ENCODE measurements around the gene PMPCA. TPM values are rescaled to one million over a fixed set of nuclear protein-coding genes. Genes with fewer than 3 reads are reported as not detected.

Gene PMPCA
- total and polyA plus RNA-seq, 2 of the 13 experiments (the other 11 are each of a cell fraction or from before 2014, with no cell fraction given), result 70.2 to 88.4 TPM

DNA sequence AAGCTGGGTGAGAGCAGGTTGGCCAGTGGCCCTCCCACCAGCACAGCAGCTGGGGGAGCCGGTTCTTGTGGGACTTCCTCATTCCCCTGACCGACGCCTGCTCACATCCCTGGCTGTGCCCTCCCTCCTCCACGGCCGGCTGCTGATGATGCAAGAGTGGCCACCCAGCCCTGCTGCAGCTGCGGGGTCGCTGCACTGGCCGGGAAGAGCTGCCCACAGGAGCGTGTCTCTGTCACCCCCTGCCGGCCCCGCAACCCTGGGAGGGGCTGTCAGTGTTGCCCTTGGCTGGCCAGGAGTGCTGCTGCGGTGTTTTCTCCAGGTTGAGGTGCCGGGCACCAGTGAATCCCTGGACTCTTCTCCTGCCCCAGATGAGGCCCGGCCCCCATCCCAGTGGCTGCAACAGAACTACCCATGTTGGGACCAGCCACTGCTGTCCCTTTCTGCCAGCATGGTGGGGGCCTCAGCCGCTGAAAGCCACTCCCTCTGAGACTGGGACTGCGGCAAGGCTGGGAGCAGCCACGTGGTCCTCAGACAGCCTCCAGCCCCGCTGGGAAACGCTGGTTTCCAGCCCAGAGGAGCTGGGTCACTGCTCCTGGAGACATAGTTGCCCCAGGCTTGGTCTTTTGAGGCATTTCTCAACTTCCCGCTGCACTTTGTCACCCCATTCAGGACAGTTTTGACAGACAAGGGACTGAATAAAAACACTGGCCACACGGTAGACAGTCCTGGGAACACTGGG is 37.7 kb upstream of the PMPCA start (continued):
- TF ChIP-seq ZNF224 (CRISPR knock-in tag; IDR thresholded peaks at IDR 0.05) (peak; percentile 35; the same call in 1 of the 2 replicates), ZNF205 (CRISPR knock-in tag; IDR thresholded peaks at IDR 0.05) (0 out of 2 replicates have a peak, but pooled peaks have one; percentile 32), MAF1 (CRISPR knock-in tag; IDR thresholded peaks at IDR 0.05; ENCODE audit: borderline replicate concordance) (peak; percentile 79; the same call in 1 of the 2 replicates), IRF2 (CRISPR knock-in tag; IDR thresholded peaks at IDR 0.05) (peak; percentile 22; the same call in 1 of the 2 replicates), PHB2 (IDR thresholded peaks at IDR 0.05; ENCODE audit: partially characterized antibody) (no peak), ELF1 (CRISPR knock-in tag; IDR thresholded peaks at IDR 0.05) (peak; percentile 84), KAT7 (CRISPR knock-in tag; IDR thresholded peaks at IDR 0.05; ENCODE audit: borderline replicate concordance) (0 out of 2 replicates have a peak, but pooled peaks have one; percentile 23), ZZZ3 (CRISPR knock-in tag; IDR thresholded peaks at IDR 0.05; ENCODE audit: borderline replicate concordance) (no peak), ZNF768 (CRISPR knock-in tag; IDR thresholded peaks at IDR 0.05) (peak; percentile 37; the same call in 1 of the 2 replicates), ZNF891 (CRISPR knock-in tag; IDR thresholded peaks at IDR 0.05) (0 out of 2 replicates have a peak, but pooled peaks have one; percentile 47), BRD4 (CRISPR knock-in tag; IDR thresholded peaks at IDR 0.05) (peak; percentile 68; the same call in 1 of the 2 replicates), MIER3 (CRISPR knock-in tag; IDR thresholded peaks at IDR 0.05; ENCODE audit: borderline replicate concordance) (peak; percentile 55; the same call in 1 of the 2 replicates), RBM39 (IDR thresholded peaks at IDR 0.05; ENCODE audit: low read depth, low read length, poor library complexity, severe bottlenecking) (peak; percentile 48)
- TF ChIP-seq, protein P1, sequence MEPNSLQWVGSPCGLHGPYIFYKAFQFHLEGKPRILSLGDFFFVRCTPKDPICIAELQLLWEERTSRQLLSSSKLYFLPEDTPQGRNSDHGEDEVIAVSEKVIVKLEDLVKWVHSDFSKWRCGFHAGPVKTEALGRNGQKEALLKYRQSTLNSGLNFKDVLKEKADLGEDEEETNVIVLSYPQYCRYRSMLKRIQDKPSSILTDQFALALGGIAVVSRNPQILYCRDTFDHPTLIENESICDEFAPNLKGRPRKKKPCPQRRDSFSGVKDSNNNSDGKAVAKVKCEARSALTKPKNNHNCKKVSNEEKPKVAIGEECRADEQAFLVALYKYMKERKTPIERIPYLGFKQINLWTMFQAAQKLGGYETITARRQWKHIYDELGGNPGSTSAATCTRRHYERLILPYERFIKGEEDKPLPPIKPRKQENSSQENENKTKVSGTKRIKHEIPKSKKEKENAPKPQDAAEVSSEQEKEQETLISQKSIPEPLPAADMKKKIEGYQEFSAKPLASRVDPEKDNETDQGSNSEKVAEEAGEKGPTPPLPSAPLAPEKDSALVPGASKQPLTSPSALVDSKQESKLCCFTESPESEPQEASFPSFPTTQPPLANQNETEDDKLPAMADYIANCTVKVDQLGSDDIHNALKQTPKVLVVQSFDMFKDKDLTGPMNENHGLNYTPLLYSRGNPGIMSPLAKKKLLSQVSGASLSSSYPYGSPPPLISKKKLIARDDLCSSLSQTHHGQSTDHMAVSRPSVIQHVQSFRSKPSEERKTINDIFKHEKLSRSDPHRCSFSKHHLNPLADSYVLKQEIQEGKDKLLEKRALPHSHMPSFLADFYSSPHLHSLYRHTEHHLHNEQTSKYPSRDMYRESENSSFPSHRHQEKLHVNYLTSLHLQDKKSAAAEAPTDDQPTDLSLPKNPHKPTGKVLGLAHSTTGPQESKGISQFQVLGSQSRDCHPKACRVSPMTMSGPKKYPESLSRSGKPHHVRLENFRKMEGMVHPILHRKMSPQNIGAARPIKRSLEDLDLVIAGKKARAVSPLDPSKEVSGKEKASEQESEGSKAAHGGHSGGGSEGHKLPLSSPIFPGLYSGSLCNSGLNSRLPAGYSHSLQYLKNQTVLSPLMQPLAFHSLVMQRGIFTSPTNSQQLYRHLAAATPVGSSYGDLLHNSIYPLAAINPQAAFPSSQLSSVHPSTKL (CRISPR knock-in tag; IDR thresholded peaks at IDR 0.05), result peak; percentile 48
- TF ChIP-seq, protein P2, sequence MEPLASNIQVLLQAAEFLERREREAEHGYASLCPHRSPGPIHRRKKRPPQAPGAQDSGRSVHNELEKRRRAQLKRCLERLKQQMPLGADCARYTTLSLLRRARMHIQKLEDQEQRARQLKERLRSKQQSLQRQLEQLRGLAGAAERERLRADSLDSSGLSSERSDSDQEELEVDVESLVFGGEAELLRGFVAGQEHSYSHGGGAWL (CRISPR knock-in tag; IDR thresholded peaks at IDR 0.05), result peak; percentile 61
- TF ChIP-seq, protein P3, sequence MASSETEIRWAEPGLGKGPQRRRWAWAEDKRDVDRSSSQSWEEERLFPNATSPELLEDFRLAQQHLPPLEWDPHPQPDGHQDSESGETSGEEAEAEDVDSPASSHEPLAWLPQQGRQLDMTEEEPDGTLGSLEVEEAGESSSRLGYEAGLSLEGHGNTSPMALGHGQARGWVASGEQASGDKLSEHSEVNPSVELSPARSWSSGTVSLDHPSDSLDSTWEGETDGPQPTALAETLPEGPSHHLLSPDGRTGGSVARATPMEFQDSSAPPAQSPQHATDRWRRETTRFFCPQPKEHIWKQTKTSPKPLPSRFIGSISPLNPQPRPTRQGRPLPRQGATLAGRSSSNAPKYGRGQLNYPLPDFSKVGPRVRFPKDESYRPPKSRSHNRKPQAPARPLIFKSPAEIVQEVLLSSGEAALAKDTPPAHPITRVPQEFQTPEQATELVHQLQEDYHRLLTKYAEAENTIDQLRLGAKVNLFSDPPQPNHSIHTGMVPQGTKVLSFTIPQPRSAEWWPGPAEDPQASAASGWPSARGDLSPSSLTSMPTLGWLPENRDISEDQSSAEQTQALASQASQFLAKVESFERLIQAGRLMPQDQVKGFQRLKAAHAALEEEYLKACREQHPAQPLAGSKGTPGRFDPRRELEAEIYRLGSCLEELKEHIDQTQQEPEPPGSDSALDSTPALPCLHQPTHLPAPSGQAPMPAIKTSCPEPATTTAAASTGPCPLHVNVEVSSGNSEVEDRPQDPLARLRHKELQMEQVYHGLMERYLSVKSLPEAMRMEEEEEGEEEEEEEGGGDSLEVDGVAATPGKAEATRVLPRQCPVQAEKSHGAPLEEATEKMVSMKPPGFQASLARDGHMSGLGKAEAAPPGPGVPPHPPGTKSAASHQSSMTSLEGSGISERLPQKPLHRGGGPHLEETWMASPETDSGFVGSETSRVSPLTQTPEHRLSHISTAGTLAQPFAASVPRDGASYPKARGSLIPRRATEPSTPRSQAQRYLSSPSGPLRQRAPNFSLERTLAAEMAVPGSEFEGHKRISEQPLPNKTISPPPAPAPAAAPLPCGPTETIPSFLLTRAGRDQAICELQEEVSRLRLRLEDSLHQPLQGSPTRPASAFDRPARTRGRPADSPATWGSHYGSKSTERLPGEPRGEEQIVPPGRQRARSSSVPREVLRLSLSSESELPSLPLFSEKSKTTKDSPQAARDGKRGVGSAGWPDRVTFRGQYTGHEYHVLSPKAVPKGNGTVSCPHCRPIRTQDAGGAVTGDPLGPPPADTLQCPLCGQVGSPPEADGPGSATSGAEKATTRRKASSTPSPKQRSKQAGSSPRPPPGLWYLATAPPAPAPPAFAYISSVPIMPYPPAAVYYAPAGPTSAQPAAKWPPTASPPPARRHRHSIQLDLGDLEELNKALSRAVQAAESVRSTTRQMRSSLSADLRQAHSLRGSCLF (CRISPR knock-in tag; IDR thresholded peaks at IDR 0.05; ENCODE audit: borderline replicate concordance), result no peak
- TF ChIP-seq, protein P4, sequence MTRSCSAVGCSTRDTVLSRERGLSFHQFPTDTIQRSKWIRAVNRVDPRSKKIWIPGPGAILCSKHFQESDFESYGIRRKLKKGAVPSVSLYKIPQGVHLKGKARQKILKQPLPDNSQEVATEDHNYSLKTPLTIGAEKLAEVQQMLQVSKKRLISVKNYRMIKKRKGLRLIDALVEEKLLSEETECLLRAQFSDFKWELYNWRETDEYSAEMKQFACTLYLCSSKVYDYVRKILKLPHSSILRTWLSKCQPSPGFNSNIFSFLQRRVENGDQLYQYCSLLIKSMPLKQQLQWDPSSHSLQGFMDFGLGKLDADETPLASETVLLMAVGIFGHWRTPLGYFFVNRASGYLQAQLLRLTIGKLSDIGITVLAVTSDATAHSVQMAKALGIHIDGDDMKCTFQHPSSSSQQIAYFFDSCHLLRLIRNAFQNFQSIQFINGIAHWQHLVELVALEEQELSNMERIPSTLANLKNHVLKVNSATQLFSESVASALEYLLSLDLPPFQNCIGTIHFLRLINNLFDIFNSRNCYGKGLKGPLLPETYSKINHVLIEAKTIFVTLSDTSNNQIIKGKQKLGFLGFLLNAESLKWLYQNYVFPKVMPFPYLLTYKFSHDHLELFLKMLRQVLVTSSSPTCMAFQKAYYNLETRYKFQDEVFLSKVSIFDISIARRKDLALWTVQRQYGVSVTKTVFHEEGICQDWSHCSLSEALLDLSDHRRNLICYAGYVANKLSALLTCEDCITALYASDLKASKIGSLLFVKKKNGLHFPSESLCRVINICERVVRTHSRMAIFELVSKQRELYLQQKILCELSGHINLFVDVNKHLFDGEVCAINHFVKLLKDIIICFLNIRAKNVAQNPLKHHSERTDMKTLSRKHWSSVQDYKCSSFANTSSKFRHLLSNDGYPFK (CRISPR knock-in tag; IDR thresholded peaks at IDR 0.05; ENCODE audit: borderline replicate concordance), result 0 out of 2 replicates have a peak, but pooled peaks have one; percentile 42

All from HepG2 (cell line).